GM21360 (cell line): Measurements from ENCODE around the gene RAC2.
"Not testable (repeated sequence)": the region's sequence is repeated elsewhere in the genome, so short reads cannot be mapped to it uniquely, and the experiment has no call there.

Experiments
- ATAC-seq: cut with Tn5 transposase; IDR thresholded peaks from one replicate; pipeline ENCODE4 v1.9.1; 2021; ENCODE audit warnings: mild to moderate bottlenecking, moderate library complexity; ENCODE audit not compliant: unreplicated experiment

The RAC2 gene

DNA sequence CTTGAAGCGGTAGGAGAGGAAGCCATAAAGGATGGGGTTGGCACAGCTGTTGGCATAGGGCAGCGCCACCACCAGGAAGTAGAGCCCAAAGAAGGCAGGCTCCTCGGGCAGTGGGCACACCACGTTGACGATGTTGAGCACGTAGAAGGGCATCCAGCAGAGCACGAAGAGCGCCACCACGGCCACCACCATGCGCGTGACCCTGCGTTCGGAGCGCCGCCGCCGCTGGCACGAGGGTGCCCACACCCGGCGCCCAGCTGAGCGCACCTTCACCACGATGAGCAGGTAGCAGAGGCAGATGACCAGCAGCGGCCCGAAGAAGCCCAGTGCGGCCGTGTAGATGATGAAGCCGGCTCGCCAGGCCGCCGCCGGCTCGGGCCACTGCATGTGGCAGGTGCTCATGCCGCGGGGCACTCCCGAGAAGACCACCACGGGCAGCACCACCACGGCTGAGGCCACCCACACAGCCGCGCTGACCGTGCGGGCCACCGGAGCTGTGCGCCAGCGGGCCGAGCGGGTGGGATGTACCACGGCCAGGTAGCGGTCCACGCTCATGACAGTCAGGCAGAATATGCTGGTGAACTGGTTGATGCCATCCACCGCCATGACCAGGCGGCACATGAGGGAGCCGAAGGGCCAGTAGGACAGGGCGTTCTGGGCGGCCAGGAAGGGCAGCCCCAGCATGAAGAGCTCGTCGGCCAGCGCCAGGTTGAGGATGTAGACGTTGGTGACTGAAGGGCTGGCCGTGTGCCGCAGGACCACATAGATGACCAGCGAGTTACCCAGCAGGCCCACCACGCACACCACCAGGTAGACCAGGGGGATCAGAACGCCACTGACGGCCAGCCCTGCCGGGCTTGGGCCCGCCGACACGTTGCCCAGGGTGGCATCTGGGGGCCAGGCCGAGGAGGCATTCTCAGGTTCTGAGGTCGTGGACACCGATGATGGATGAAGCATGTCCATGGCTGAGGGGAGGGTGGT is 36.9 kb downstream of the RAC2 start:
- no peak for ATAC-seq

DNA sequence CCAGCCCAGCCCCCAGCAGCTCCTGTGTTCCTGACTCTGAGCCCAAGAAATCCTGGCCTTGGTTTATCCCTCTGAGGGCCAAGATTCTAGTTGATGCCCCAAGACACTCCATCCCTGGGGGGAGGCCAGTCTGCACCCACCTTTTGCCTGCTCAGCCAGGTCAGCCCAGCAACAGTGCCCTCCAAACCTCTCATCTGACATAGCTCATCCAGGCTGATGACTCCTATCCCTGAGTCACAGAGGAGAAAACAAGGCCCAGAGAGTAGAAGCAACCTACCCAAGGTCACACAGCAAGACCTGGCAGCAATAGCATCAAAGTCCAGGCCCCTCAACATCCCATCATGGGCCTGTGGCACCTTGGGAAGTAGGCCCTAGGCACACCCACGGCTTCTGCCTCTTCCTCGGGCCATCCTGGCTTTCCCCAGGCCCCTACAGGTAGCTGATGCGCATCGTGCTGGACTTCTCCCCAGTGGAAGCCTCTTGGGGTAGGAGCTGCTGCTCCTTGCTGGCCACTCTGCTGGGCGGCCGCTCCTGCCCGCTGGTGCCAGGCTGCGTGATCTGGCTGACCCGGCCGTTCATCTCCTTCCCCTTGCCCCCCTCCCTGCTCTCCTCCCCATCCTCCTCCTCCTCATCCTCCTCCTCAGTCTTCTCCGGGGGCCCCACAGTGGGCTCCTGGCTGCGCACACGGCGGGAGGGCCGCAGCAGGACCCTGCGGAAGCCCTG is 37.8 kb downstream of the RAC2 start:
- ATAC-seq = no peak

DNA sequence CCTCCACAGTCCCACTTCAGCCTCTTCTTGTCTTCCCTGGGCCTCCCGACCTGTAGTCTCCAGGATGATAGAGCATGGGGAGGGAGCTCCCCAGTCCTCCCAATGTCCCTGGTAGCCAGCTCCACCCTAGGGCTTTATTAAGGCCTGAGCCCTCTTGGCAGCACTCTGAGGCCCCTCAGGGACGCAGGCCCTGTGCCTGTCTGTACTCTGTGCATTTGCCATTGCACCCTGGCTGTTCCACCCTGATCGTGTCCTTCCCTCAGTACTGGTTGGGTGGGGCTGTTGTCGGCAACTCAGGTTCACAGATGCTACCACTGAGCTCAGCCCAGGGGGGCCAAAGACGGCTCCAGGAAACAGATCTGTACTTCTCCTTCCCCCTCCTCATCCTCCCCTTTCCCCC is 39.0 kb downstream of the RAC2 start:
- no peak for ATAC-seq

DNA sequence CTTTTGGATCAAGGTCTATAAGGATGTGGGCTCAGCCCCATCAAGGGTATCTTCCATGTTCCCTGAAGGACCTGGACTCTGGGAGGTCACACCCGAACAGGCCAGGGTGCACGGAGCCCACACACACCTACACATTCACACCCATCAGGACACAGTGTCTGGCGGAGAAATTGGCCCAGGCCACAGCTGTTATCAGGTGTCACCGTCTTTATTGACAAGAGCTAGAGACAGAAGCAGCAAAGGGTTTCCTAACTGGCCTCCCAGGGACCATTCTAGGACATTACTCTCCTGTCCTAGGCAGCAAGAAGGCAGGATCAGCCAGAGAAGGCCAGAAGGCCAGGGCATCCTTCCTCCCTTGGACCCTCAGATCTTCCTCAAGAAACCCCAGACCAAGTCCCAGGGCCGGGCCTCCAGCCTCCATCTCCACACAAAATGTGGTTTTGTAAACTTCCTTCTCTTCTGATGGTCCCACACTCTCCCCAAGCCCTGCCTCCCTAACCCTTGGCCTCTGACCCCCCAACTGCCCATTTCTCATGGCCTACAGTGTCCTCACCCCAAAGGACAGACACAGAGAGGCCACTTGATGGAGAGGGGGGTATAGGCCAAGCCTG is 39.9 kb downstream of the RAC2 start:
- ATAC-seq = no peak

DNA sequence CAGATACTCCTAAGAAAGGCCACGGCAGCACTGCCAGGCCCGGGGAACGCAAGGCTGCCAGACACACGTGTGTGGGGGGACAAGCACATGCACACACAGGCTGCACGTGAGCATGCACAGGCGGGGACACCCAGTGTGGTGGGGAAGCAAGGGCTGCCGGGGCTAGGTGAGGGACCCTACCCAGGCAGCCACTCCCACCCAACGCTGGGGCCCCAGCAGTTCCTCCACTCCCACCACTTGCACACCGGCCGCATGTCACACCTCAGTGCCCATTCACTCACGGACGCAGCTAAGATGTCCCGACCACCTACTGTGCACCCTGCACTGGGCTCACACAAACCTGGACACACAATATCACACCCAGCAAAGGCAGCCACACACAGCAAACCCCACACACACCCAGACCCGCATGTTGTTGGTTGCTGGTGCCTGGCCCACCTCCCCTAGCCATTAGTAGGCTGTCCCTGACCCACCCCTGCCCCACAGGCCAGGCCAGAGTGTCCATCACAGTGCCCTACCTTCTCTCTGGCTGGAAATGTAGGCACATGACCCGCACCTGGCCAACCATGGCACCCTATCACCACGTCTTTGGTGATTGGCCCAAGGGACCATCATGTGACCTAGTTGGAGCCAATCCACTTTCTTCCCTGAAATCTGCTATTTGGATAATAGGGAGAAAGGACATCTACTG is 40.6 kb downstream of the RAC2 start:
- ATAC-seq = no peak

DNA sequence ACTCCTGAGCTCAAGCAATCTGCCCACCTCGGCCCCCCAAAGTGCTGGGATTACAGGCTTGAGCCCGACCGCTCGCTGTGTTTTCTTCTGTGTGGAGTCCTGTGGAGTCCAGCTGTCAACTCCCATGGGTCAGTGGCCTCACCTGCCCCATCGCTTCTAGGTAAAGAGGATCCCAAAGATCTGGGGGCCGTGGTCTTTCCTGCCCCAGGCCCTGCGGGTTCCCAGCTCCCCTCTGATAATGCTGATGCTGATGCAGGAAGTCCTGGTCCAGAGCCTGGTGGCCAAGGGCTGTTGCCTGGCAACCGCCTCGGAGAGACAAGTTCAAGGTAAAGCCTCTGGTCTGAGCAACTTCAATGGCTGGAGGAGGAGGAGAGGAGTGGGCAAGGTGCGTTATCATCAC is 41.4 kb downstream of the RAC2 start:
- ATAC-seq = no peak

DNA sequence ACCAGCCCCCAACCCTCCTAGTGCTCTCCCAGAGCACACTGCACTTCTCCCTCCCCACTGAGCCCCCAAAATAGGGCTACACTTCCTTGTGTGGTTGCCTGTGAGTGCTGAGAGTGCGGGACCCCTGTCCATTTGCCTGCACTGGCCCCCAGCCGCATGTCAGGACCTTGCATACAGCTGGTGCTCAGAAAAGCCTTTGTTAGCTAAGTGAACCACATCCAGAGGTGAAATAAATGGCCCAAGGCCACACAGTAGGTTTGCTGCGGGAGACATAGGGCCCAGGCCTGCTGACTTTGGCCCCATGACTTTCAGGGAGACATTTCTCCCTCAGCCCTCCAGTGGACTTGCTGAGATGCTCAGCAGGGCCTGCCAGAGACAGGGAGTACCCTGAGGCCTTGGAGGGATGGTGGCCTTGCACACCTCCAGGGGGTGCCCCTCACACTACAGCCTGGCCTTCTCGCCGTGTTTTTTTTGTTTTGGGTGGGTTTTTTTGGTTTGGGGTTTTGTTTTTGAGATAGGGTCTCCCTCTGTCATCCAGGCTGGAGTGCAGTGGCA is 42.0 kb downstream of the RAC2 start:
- ATAC-seq = no peak

DNA sequence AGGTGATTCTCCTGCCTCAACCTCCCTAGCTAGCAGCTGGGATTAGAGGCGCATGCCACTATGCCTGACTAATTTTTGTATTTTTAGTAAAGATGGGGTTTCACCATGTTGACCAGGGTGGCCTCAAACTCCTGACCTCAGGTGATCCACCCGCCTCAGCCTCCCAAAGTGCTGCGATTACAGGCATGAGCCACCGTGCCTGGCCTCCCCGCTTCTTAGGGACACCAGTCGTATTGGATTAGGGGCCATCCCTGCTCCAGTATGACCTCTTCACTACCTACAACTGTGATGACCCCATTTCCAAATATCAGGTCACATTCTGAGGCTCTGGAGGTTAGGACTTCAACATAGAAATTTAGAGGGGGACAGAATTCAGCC is 42.6 kb downstream of the RAC2 start:
- ATAC-seq = not testable (repeated sequence)

DNA sequence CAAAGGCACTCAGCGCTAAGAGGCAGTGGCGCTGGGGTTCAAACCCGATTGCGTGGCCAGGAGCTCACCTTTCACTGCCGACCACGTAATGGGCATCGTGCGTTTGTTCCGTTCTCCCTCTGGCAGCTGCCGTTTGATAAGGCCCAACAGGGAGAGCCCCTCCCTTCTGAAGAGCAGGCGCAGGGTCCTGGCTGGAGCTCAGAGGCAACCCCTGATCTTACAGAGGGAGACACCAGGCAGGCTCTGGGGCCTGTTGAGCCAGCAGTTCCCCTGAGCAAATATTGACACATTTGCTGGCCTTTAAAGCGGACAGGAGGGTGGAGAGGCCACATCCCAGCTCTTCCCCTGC is 44.3 kb downstream of the RAC2 start:
- ATAC-seq = no peak

DNA sequence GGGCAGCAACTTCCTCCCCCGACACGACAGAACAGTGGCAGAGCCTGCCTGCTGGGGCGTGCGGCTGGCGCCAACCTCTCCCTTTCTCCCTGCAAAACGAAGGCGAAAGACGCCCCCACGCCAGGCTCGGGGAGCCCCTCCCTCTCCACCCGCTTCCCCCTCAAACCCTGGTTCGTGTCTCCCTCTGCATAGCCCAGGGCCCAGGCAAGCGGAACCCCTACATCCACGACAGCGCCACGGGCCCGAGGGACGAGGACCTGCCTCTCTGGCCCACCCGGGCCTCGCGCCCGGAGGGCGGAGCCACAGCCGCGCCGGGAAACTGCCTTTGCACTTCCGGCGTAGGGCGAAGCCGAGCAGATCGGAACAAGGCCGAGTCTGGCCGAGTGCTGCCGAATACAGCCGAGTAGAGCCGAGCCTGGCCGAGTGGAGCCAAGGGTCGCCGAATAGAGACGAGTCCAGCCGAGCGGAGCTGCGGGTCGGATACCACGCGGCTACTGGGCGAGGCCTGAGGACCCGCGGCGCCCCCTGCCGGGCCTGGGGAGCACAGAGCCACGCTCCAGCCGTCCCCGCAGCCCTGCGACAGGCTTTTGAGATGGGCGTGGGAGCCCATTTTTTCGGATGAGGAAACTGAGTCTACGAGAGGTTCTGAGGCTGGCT is 44.8 kb downstream of the RAC2 start:
- ATAC-seq = peak; percentile 88

DNA sequence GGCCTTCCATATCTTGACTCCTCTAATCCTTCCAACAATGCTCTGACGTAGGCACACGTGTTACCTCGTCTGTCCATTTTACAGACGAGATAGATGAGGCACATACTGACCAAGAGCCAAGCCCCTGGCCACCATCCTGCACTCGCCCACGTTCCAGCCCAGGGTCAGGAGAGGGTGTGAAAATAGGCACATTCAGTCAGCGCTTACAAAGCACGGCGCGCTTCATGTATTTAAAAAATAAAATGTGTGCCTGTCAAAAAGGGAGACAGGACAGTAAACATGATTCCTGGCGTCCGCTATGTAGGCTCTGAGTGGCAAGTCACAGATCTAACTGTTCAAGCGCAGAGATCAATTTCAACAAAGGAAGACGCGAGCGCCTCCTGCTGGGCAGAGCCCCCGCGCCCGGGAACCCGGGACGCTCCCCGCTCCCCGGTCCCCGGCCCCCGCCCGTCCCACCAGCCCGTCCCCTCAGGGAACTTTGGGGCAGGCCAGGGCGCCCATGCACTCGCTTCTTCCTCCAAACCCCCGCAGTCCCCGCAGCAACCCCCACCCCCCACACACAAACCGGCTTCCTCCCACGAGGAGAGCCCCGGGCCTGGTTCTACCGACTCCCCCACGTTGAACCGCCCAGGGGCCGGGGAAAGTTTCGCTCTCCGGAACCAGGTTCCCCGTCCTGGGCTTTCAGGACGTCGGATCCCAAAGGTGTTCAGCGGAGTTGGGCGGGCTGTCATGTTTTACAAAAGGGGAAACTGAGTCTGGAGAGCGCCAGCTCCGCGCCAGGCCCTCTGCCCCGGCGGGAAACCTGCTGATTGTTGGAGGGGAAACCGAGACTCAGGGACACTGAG is 45.6 kb downstream of the RAC2 start:
- no peak for ATAC-seq

DNA sequence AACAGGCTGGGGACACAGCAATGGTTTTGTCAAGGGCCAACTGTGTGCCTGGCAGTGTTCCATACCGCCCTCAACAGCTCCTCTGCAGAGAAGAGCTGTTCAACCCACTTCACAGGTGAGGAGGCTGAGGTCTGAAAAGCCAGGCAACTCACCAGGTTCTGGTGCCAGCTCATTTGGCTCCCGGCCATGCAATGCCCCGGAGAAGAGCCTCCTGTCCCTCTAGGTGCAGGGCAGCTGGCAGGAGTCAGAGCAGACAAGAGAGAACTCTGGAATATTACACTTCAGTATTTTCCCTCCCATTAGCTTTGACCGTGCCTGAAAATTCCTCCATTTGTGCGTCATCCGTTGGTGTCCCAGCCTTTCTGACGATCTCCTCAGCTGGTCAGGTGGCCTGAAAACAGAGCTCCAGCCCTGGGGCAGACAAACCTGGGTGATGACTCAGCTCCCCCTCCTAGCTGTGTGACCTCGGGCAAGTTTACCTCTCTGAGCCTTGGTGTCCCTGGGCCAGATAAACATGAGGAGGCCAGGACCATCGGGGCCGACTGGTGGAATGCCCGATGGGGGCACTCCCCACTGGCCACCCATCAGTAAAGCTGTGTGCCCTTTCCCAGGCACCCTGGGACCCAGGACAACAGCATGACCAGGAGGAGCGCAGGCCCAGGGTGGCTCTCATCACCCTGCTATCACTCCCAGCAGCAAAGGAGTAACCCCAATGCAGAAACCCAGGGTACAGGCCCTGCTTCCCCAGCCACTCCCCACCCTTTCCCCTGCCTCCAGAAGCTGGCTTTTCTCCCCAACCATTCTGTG is 46.4 kb downstream of the RAC2 start:
- ATAC-seq = no peak

DNA sequence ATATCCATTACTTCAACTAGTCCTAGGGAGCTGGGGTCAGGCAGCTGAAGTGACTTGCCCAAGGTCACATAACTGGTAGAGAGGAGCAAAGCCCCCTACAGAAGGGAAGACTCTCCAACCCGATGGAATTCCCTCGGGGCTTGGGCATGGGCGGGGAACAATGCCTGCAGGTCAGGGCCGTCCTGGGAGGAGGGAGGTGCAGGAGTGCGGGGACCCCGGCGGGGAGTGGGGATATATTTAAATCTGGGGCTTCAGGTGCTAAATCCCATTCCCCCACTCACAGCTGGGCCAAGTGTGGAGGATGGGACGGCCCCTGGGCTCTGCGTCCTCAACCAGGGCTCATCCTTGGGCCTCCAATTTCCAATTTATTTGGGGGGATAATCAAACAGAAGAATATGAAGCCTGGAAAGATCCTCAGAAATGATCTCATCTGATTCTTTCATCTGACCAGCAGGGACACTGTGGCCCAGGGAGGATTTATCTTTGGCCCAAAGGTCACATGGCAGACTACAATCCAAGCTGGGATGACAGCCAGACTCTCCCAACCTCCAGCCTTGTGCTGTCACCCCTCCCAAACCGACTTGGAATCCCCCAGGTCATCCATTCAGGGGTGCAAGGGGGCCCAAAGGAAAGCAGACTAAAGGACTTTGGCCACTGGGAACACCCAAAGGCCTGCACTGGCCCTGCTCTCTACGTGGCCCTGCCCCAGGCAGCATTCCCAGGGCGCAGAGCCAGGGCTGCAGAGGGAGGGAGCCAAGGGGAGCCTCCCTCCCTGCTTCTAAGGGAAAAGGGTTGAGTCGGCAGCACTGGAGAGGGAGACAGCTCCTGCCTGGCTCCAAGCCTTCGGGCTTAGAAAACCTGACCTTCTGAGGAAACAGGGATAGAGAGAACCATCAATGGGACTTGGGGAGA is 47.3 kb downstream of the RAC2 start:
- ATAC-seq = no peak

DNA sequence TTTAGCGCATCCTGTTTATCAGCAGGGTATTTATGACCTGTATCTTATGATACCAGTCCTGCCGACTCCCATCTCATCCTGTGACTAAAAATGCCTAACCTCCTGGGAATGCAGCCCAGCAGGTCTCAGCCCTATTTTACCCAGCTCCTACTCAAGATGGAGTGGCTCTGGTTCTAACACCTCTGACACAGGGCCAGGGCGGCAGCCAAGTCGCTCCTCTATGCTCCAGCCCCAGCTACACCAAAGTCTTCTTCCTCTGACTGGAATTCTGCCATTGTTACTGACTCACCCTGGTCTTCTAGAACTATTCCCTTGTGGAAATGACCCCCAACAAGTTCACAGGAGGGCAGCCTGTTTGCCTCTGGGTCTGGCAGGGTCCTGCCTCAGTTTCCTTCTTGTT is 48.1 kb downstream of the RAC2 start:
- no peak for ATAC-seq

DNA sequence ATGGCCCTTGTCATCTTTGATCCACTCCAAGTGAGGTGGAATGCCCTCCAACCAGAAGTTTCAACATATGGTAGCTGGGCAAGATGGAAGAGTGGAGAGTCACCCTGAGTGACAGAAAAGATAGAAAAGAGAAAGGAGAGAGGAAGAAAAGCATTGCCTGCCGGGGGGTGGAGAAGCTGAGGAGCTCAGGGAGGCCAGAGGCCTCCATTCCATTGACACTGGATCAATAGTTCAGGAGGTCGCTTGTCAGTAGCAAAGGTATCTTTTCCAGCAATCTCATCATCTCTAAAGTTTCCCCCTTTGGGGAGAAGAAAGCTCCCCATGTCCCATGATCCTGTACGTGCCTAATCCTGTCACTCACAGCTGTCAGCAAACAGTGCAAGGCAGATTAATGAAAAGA is 49.3 kb downstream of the RAC2 start:
- no peak for ATAC-seq

DNA sequence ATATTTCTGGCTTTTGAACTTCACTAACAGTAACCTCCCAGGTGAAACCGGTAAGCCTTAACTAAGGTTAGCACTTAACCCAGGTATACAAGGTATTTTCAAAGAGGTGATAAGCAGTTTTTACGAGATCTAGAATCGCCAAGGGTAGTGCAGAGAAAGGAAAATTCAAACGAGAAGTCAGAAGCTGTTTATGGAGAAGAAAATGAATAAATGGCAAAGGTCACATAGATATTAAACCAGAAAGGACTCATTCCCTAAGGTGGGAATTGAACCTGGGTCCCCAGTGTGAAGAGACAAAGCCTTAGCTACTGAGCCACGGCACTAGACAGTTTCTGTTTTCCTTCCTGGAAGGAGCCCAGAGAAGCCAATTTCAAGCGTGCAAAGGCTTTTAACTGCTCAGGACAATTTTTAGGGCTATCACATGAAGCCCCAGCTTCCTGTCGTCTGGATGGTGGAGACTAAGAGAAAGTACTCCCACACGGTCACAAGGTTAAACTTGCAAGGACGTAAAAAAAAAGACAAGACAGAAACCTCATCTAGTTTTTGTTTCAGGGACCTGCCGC is 50.4 kb downstream of the RAC2 start:
- no peak for ATAC-seq

DNA sequence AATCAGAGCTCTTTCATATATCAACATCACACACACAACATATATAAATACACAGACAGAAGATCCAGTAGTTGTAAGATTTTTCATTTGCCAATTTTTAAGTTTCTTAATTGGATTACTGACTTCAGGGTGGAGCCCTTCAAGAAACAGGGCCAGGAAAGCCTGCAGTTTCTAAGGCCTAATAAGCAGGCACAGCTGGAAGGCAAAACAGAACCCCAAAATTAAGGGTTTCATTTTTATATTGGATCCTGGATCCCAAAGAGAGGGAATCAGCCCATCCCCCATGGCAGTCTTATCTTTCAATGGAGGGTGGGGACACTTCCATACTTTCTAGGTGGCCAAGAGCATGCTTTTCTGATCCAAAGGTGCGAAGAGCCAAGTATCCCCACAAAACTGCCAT is 51.3 kb downstream of the RAC2 start:
- ATAC-seq = no peak
